ACHN (cell line): ENCODE measurements around the gene PCNT.
"Not testable (repeated sequence)": the region's sequence is repeated elsewhere in the genome, so short reads cannot be mapped to it uniquely, and the experiment has no call there.

Source experiments
- DNase-seq: peaks from one replicate; pipeline ENCODE4 v3.0.0-alpha.2; 2015
- in situ Hi-C: cut with HindIII; loops from 2 replicates; pipeline ENCODE4 v1.10.0; 2017; ENCODE audit warnings: low sequenced_read_pairs, low pct_ligation_motif_present, low pct_unique_long_range_greater_than_20kb

The PCNT gene

GRCh38 chr21:46371204-46372013 is 47.5 kb downstream of the PCNT start:
- DNase-seq = no peak
- in situ Hi-C loops = no loop called here

- in situ Hi-C loops = no loop called here
These were observed 48.1 kb downstream of the PCNT start for GRCh38 chr21:46372014-46372485.

GRCh38 chr21:46372947-46373346 is 49.0 kb downstream of the PCNT start:
- in situ Hi-C loops, DNase-seq: not testable (repeated sequence)

More at GRCh38 chr21:46372014-46372485, 48.1 kb downstream of the PCNT start:
- no peak for DNase-seq

GRCh38 chr21:46374761-46375389 is 50.9 kb downstream of the PCNT start:
- no peak for DNase-seq
- in situ Hi-C loops = no loop called here

GRCh38 chr21:46375560-46376230 is 51.7 kb downstream of the PCNT start:
- DNase-seq = no peak
- in situ Hi-C loops = no loop called here

GRCh38 chr21:46376231-46376628 is 52.3 kb downstream of the PCNT start:
- in situ Hi-C loops = no loop called here

GRCh38 chr21:46376856-46377453 is 53.0 kb downstream of the PCNT start:
- DNase-seq = no peak
- in situ Hi-C loops = no loop called here

More at GRCh38 chr21:46376231-46376628, 52.3 kb downstream of the PCNT start:
- no peak for DNase-seq

- DNase-seq = no peak
- in situ Hi-C loops = no loop called here
These were observed 53.8 kb downstream of the PCNT start for GRCh38 chr21:46377789-46378188.

- no peak for DNase-seq
- in situ Hi-C loops = no loop called here
These were observed 55.1 kb downstream of the PCNT start for GRCh38 chr21:46379105-46379504.

GRCh38 chr21:46379691-46380090 is 55.7 kb downstream of the PCNT start:
- in situ Hi-C loops = no loop called here
- DNase-seq = no peak

GRCh38 chr21:46381541-46381940 is 57.6 kb downstream of the PCNT start:
- DNase-seq = no peak
- in situ Hi-C loops = no loop called here

GRCh38 chr21:46384556-46384955 is 60.6 kb downstream of the PCNT start:
- DNase-seq = no peak
- in situ Hi-C loops = no loop called here

- DNase-seq = no peak
- in situ Hi-C loops = no loop called here
These were observed 62.1 kb downstream of the PCNT start for GRCh38 chr21:46385846-46386733.

- in situ Hi-C loops = no loop called here
- no peak for DNase-seq
These were observed 62.8 kb downstream of the PCNT start for GRCh38 chr21:46386734-46387088.

GRCh38 chr21:46388206-46388880 is 64.4 kb downstream of the PCNT start:
- in situ Hi-C loops = no loop called here
- no peak for DNase-seq

GRCh38 chr21:46388896-46389295 is 64.9 kb downstream of the PCNT start:
- no peak for DNase-seq
- in situ Hi-C loops = no loop called here

GRCh38 chr21:46390603-46391545 is 66.9 kb downstream of the PCNT start:
- in situ Hi-C loops = no loop called here

More at GRCh38 chr21:46390603-46391545, 66.9 kb downstream of the PCNT start:
- DNase-seq = no peak
